ENCODE results near the gene SNX9. TPM values are rescaled to one million over a fixed set of nuclear protein-coding genes. Genes with fewer than 3 reads are reported as not detected.
"Not testable (repeated sequence)": the region's sequence is repeated elsewhere in the genome, so short reads cannot be mapped to it uniquely, and the experiment has no call there.

The SNX9 gene
- total RNA-seq, 1 experiment from 2014 or later = not detected

GRCh38 chr6:157943964-157944283 lies 120.9 kb downstream of the SNX9 start:
- DNase-seq = no peak
- Histone ChIP-seq H3K27ac (ENCODE audit: low read length) (no peak overlapping the region), H3K4me3 (ENCODE audit: low read length) (no peak overlapping the region), H3K9me3 (ENCODE audit: low read length) (no peaks in the 10 kb centered on the region), H3K9me2 (replicated peaks; ENCODE audit: insufficient read depth, low read length) (no peaks in the 10 kb centered on the region), H3K4me1 (ENCODE audit: low read length) (no peaks in the 10 kb centered on the region), H3K79me2 (ENCODE audit: low read length) (no peaks in the 10 kb centered on the region), H3K27me3 (ENCODE audit: low read length) (no peaks in the 10 kb centered on the region), H3K4me2 (ENCODE audit: low read depth, low read length, poor library complexity, severe bottlenecking) (no peak overlapping the region), H4K20me1 (ENCODE audit: insufficient read depth, low read depth, low read length) (peaks cover 4% of the 10 kb centered on the region; the same call in 1 of the 2 replicates), H3K9ac (ENCODE audit: low read length) (no peak overlapping the region), H3K36me3 (ENCODE audit: insufficient read depth, low read length) (no peaks in the 10 kb centered on the region), H2AFZ (ENCODE audit: low read length) (no peak overlapping the region)

- no peaks in the 10 kb centered on the region for H3K9me3 ChIP-seq (ENCODE audit: low read length)
- no peak for DNase-seq
- H3K4me3 ChIP-seq (ENCODE audit: low read length) = no peak overlapping the region
These were observed 122.2 kb downstream of the SNX9 start for GRCh38 chr6:157944983-157945931.

GRCh38 chr6:157946053-157946617 lies 123.1 kb downstream of the SNX9 start:
- H3K9me3 ChIP-seq (ENCODE audit: low read length) = no peaks in the 10 kb centered on the region
- H3K4me1 ChIP-seq (ENCODE audit: low read length) = no peaks in the 10 kb centered on the region
- H3K9me2 ChIP-seq (replicated peaks; ENCODE audit: insufficient read depth, low read length) = no peaks in the 10 kb centered on the region
- H3K79me2 ChIP-seq (ENCODE audit: low read length) = no peaks in the 10 kb centered on the region
- no peak overlapping the region for H3K27ac ChIP-seq (ENCODE audit: low read length)
- H3K27me3 ChIP-seq (ENCODE audit: low read length) = no peaks in the 10 kb centered on the region
- H2AFZ ChIP-seq (ENCODE audit: low read length) = no peak overlapping the region
- H3K36me3 ChIP-seq (ENCODE audit: insufficient read depth, low read length) = no peaks in the 10 kb centered on the region
- no peak overlapping the region for H3K9ac ChIP-seq (ENCODE audit: low read length)
- DNase-seq = peak; percentile 16
- H3K4me2 ChIP-seq (ENCODE audit: low read depth, low read length, poor library complexity, severe bottlenecking) = no peak overlapping the region
- no peak overlapping the region for H3K4me3 ChIP-seq (ENCODE audit: low read length)
- peaks cover 4% of the 10 kb centered on the region; the same call in 1 of the 2 replicates for H4K20me1 ChIP-seq (ENCODE audit: insufficient read depth, low read depth, low read length)

More at GRCh38 chr6:157944983-157945931, 122.2 kb downstream of the SNX9 start:
- no peak overlapping the region for H3K9ac ChIP-seq (ENCODE audit: low read length)
- H3K9me2 ChIP-seq (replicated peaks; ENCODE audit: insufficient read depth, low read length) = no peaks in the 10 kb centered on the region
- H3K27me3 ChIP-seq (ENCODE audit: low read length) = no peaks in the 10 kb centered on the region
- peaks cover 4% of the 10 kb centered on the region; the same call in 1 of the 2 replicates for H4K20me1 ChIP-seq (ENCODE audit: insufficient read depth, low read depth, low read length)
- H3K4me2 ChIP-seq (ENCODE audit: low read depth, low read length, poor library complexity, severe bottlenecking) = no peak overlapping the region
- no peaks in the 10 kb centered on the region for H3K36me3 ChIP-seq (ENCODE audit: insufficient read depth, low read length)
- H3K79me2 ChIP-seq (ENCODE audit: low read length) = no peaks in the 10 kb centered on the region
- no peaks in the 10 kb centered on the region for H3K4me1 ChIP-seq (ENCODE audit: low read length)
- H3K27ac ChIP-seq (ENCODE audit: low read length) = no peak overlapping the region
- H2AFZ ChIP-seq (ENCODE audit: low read length) = no peak overlapping the region

- peaks cover 4% of the 10 kb centered on the region; the same call in 1 of the 2 replicates for H4K20me1 ChIP-seq (ENCODE audit: insufficient read depth, low read depth, low read length)
- no peaks in the 10 kb centered on the region for H3K36me3 ChIP-seq (ENCODE audit: insufficient read depth, low read length)
- H3K4me1 ChIP-seq (ENCODE audit: low read length) = no peaks in the 10 kb centered on the region
- H3K27me3 ChIP-seq (ENCODE audit: low read length) = no peaks in the 10 kb centered on the region
- H3K9me2 ChIP-seq (replicated peaks; ENCODE audit: insufficient read depth, low read length) = no peaks in the 10 kb centered on the region
- no peak overlapping the region for H3K9ac ChIP-seq (ENCODE audit: low read length)
- no peak overlapping the region for H3K4me3 ChIP-seq (ENCODE audit: low read length)
- no peaks in the 10 kb centered on the region for H3K79me2 ChIP-seq (ENCODE audit: low read length)
- no peak overlapping the region for H3K4me2 ChIP-seq (ENCODE audit: low read depth, low read length, poor library complexity, severe bottlenecking)
- H2AFZ ChIP-seq (ENCODE audit: low read length) = no peak overlapping the region
- H3K27ac ChIP-seq (ENCODE audit: low read length) = no peak overlapping the region
- H3K9me3 ChIP-seq (ENCODE audit: low read length) = no peaks in the 10 kb centered on the region
- peak; percentile 61 for DNase-seq
These were observed 124.0 kb downstream of the SNX9 start for GRCh38 chr6:157946865-157947532.

- H3K4me1 ChIP-seq (ENCODE audit: low read length); H3K36me3 ChIP-seq (ENCODE audit: insufficient read depth, low read length); H3K4me2 ChIP-seq (ENCODE audit: low read depth, low read length, poor library complexity, severe bottlenecking); H3K27ac ChIP-seq (ENCODE audit: low read length); H3K9ac ChIP-seq (ENCODE audit: low read length); H3K4me3 ChIP-seq (ENCODE audit: low read length); H3K9me3 ChIP-seq (ENCODE audit: low read length); H3K9me2 ChIP-seq (replicated peaks; ENCODE audit: insufficient read depth, low read length); H3K27me3 ChIP-seq (ENCODE audit: low read length); H3K79me2 ChIP-seq (ENCODE audit: low read length); H2AFZ ChIP-seq (ENCODE audit: low read length); H4K20me1 ChIP-seq (ENCODE audit: insufficient read depth, low read depth, low read length): not testable (repeated sequence)
- peak; percentile 7 for DNase-seq
These were observed 127.9 kb downstream of the SNX9 start for GRCh38 chr6:157950899-157951298.

- Histone ChIP-seq H3K4me1 (ENCODE audit: low read length) (no peaks in the 10 kb centered on the region), H3K9ac (ENCODE audit: low read length) (no peak overlapping the region), H3K36me3 (ENCODE audit: insufficient read depth, low read length) (no peaks in the 10 kb centered on the region), H3K9me2 (replicated peaks; ENCODE audit: insufficient read depth, low read length) (no peaks in the 10 kb centered on the region), H3K4me3 (ENCODE audit: low read length) (no peak overlapping the region), H3K4me2 (ENCODE audit: low read depth, low read length, poor library complexity, severe bottlenecking) (no peak overlapping the region), H2AFZ (ENCODE audit: low read length) (no peak overlapping the region), H3K27me3 (ENCODE audit: low read length) (no peaks in the 10 kb centered on the region), H3K9me3 (ENCODE audit: low read length) (no peaks in the 10 kb centered on the region), H4K20me1 (ENCODE audit: insufficient read depth, low read depth, low read length) (peaks cover 4% of the 10 kb centered on the region; the same call in 1 of the 2 replicates), H3K27ac (ENCODE audit: low read length) (no peak overlapping the region), H3K79me2 (ENCODE audit: low read length) (no peaks in the 10 kb centered on the region)
- no peak for DNase-seq
These were observed 128.8 kb downstream of the SNX9 start for GRCh38 chr6:157951828-157952227.

- no peaks in the 10 kb centered on the region for H3K79me2 ChIP-seq (ENCODE audit: low read length)
- no peak overlapping the region for H3K27ac ChIP-seq (ENCODE audit: low read length)
- no peak overlapping the region for H3K4me3 ChIP-seq (ENCODE audit: low read length)
- no peaks in the 10 kb centered on the region for H3K9me2 ChIP-seq (replicated peaks; ENCODE audit: insufficient read depth, low read length)
- H3K9ac ChIP-seq (ENCODE audit: low read length) = no peak overlapping the region
- H3K27me3 ChIP-seq (ENCODE audit: low read length) = no peaks in the 10 kb centered on the region
- no peaks in the 10 kb centered on the region for H3K36me3 ChIP-seq (ENCODE audit: insufficient read depth, low read length)
- H2AFZ ChIP-seq (ENCODE audit: low read length) = no peak overlapping the region
- no peaks in the 10 kb centered on the region for H3K9me3 ChIP-seq (ENCODE audit: low read length)
- H3K4me2 ChIP-seq (ENCODE audit: low read depth, low read length, poor library complexity, severe bottlenecking) = no peak overlapping the region
- peak; percentile 9 for DNase-seq
- no peaks in the 10 kb centered on the region for H3K4me1 ChIP-seq (ENCODE audit: low read length)
- no peaks in the 10 kb centered on the region for H4K20me1 ChIP-seq (ENCODE audit: insufficient read depth, low read depth, low read length)
These were observed 129.9 kb downstream of the SNX9 start for GRCh38 chr6:157952861-157953351.

- H3K4me2 ChIP-seq (ENCODE audit: low read depth, low read length, poor library complexity, severe bottlenecking) = no peak overlapping the region
These were observed 130.6 kb downstream of the SNX9 start for GRCh38 chr6:157953580-157954091.

More at GRCh38 chr6:157953580-157954091, 130.6 kb downstream of the SNX9 start:
- H3K9me2 ChIP-seq (replicated peaks; ENCODE audit: insufficient read depth, low read length) = no peaks in the 10 kb centered on the region
- no peaks in the 10 kb centered on the region for H4K20me1 ChIP-seq (ENCODE audit: insufficient read depth, low read depth, low read length)
- no peaks in the 10 kb centered on the region for H3K79me2 ChIP-seq (ENCODE audit: low read length)
- no peaks in the 10 kb centered on the region for H3K4me1 ChIP-seq (ENCODE audit: low read length)
- no peaks in the 10 kb centered on the region for H3K36me3 ChIP-seq (ENCODE audit: insufficient read depth, low read length)
- no peak overlapping the region for H2AFZ ChIP-seq (ENCODE audit: low read length)
- peak; percentile 33 for DNase-seq
- H3K4me3 ChIP-seq (ENCODE audit: low read length) = no peak overlapping the region
- H3K27me3 ChIP-seq (ENCODE audit: low read length) = no peaks in the 10 kb centered on the region
- H3K9me3 ChIP-seq (ENCODE audit: low read length) = no peaks in the 10 kb centered on the region
- H3K27ac ChIP-seq (ENCODE audit: low read length) = no peak overlapping the region
- H3K9ac ChIP-seq (ENCODE audit: low read length) = no peak overlapping the region

Data from Karpas-422 (cell line).